Measurements from ENCODE around the gene RAB24.

RAB24 gene

GRCh38 chr5:177310757-177311391, 7.4 kb upstream of the RAB24 start:
- H3K9me3 Mint-ChIP-seq, result no peaks in the 10 kb centered on the region
- H3K36me3 Mint-ChIP-seq (ENCODE audit: low read depth), result peaks cover 11% of the 10 kb centered on the region
- H3K4me1 Mint-ChIP-seq, result peaks cover 31% of the 10 kb centered on the region
- H3K4me3 Mint-ChIP-seq, result peak overlapping the region; percentile 85 to 89 (median 86)
- no peaks in the 10 kb centered on the region for H3K27me3 Mint-ChIP-seq (ENCODE audit: low read depth)
- peak overlapping the region; percentile 4 to 60 (median 43) for H3K27ac Mint-ChIP-seq
- TF ChIP-seq, protein P1, sequence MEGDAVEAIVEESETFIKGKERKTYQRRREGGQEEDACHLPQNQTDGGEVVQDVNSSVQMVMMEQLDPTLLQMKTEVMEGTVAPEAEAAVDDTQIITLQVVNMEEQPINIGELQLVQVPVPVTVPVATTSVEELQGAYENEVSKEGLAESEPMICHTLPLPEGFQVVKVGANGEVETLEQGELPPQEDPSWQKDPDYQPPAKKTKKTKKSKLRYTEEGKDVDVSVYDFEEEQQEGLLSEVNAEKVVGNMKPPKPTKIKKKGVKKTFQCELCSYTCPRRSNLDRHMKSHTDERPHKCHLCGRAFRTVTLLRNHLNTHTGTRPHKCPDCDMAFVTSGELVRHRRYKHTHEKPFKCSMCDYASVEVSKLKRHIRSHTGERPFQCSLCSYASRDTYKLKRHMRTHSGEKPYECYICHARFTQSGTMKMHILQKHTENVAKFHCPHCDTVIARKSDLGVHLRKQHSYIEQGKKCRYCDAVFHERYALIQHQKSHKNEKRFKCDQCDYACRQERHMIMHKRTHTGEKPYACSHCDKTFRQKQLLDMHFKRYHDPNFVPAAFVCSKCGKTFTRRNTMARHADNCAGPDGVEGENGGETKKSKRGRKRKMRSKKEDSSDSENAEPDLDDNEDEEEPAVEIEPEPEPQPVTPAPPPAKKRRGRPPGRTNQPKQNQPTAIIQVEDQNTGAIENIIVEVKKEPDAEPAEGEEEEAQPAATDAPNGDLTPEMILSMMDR (IDR thresholded peaks at IDR 0.05; ENCODE audit: unreplicated experiment in 3 of 3), result no peak

DNA sequence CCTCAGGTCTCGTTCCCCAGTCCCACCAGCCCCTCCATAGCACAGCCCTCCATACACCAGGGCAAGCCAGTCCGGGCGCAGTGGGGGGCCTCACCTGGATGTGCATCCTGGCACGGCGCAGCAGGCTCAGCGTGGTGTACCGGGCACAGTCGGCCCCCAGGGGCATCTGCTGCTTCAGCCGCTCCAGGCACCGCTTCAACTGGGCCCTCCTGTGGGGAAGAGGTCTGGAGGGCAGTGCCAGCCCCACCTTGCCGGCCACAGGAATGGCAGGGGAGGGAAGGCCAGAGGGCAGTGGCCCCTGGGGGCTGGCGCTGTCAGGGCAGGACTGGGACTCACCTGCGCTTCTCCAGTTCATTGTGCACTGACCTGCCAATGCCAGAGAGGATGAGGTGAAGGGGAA, 6.8 kb upstream of the RAB24 start:
- peaks cover 33% of the 10 kb centered on the region for H3K4me1 Mint-ChIP-seq
- TF ChIP-seq, protein P1 (IDR thresholded peaks at IDR 0.05; ENCODE audit: unreplicated experiment in 3 of 3), result no peak
- peaks cover 16% of the 10 kb centered on the region for H3K36me3 Mint-ChIP-seq (ENCODE audit: low read depth)
- H3K27me3 Mint-ChIP-seq (ENCODE audit: low read depth), result no peaks in the 10 kb centered on the region
- H3K27ac Mint-ChIP-seq, result no peak overlapping the region
- no peaks in the 10 kb centered on the region for H3K9me3 Mint-ChIP-seq
- peak overlapping the region; percentile 85 to 89 (median 86) for H3K4me3 Mint-ChIP-seq

DNA sequence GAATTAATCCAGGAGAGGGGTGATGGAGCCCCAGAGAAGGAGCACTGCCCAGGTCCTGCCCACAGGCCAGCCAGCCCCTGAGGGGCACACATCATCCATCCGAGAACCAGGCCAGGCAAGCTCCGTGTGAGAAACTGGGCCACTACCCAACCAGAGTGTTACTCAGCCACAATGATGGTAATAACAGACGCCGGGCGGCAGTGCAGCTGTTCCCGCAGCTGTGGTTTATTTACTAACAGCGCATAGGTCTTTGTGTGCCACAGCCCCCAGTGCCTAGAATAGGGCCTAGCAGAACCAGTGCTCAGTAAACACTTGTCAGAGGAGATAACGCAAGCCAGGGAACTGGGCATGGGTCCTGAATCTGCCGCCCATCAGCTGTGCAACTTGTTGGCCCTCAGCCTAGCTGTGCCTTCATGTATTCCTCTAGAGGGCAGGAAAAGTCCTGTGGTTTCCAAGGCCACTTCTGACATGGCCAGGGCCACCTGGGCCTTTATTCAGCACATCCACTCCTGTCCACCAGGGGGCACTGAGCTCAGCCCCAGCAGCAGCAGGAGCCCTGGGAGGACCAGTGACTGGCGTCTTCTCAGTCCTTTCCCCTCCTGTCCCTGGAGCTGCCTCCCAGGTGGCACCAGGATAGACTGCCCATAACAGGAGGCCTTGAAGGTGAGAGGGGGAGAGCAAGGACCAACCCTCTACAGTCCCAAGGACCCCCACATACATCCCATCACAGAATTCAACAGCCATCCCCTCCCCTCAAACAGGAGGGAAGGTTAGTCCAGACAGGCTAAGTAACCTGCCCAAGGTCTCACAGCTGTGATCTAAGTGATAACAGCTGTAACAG, 6.1 kb upstream of the RAB24 start:
- Mint-ChIP-seq H3K27me3 (ENCODE audit: low read depth) (no peaks in the 10 kb centered on the region), H3K36me3 (ENCODE audit: low read depth) (peaks cover 21% of the 10 kb centered on the region), H3K4me3 (peak overlapping the region; percentile 75 to 85 (median 79)), H3K9me3 (no peaks in the 10 kb centered on the region), H3K4me1 (peaks cover 37% of the 10 kb centered on the region), H3K27ac (peak overlapping the region in 2 of 3 experiments; percentile 8 to 9)
- TF ChIP-seq, protein P1 (IDR thresholded peaks at IDR 0.05; ENCODE audit: unreplicated experiment in 3 of 3), result peak; percentile 72 to 82 (median 72)

DNA sequence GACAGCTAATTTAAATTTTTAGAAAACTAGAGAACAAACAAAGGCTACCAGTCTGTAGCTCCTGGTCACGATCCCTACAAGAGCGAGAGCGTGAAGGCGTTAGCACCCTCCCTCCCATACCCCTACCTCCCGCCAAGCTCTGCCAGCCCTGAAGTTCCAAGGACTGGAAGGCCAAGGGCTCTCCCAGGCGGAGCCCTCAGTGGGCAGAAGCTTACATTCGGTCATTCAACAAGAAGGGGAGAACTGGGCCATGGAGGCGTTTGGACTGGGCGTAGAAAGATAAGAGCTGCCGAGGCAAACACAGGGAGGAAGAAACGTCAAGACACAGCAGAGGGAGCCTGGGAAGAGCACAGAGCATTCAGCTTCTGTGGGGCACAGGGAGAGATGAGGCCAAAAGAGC, 5.2 kb upstream of the RAB24 start:
- H3K27me3 Mint-ChIP-seq (ENCODE audit: low read depth), result no peaks in the 10 kb centered on the region
- H3K9me3 Mint-ChIP-seq, result no peaks in the 10 kb centered on the region
- H3K4me1 Mint-ChIP-seq, result peaks cover 45% of the 10 kb centered on the region
- peak overlapping the region; percentile 52 to 85 (median 79) for H3K4me3 Mint-ChIP-seq
- H3K27ac Mint-ChIP-seq, result peak overlapping the region in 1 of 3 experiments; percentile 8
- TF ChIP-seq, protein P1 (IDR thresholded peaks at IDR 0.05; ENCODE audit: unreplicated experiment in 3 of 3), result no peak
- H3K36me3 Mint-ChIP-seq (ENCODE audit: low read depth), result peaks cover 25% of the 10 kb centered on the region

DNA sequence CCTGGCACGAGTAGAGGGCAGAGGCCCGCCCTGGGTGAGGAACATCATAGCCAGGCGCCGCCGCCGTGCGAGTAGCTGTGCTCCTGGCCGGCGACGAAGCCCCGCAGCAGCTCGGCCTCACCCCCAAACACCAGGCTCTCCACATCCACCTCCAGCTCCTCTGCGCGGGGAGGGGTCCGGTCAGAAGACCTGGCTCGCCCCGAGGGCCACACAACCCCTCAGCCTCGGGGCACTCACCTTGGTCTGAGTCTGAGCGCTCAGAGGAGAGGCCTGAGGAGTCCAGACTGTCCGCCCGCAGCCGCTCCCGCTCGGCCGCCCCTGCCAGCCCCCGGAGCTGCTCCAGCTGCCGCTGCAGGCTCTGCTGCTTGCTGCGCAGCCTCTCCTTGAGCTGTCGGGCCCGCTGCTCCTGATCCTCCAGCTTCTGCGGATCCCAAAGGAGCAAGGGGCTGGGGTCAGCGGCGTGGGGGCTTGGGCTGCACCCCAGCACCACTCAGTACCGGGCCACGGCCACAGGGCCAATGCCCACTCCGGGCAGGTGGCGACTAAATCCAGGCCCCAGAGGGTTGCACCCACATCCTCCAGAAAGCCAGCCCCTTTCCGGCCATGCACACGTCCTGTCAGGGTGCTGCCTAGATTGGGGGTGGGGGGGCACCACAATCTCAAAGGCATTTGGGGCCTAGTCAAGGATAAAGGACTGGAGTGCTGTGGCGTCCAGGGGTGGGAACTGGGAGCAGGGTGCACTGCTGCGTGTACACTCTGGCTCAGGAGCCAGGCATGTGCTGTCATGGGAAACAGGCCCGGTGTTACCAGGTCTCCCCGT, 4.2 kb upstream of the RAB24 start:
- TF ChIP-seq, protein P1 (IDR thresholded peaks at IDR 0.05; ENCODE audit: unreplicated experiment in 3 of 3), result no peak
- no peak overlapping the region for H3K4me3 Mint-ChIP-seq
- H3K36me3 Mint-ChIP-seq (ENCODE audit: low read depth), result peaks cover 25% of the 10 kb centered on the region
- no peaks in the 10 kb centered on the region for H3K9me3 Mint-ChIP-seq
- peaks cover 45% of the 10 kb centered on the region for H3K4me1 Mint-ChIP-seq
- H3K27me3 Mint-ChIP-seq (ENCODE audit: low read depth), result no peaks in the 10 kb centered on the region
- no peak overlapping the region for H3K27ac Mint-ChIP-seq

Measured in nephron (organoid).